LNCAP (cell line): ENCODE results near the gene MYBPHL.

Experiments
- TF ChIP-seq, protein P1 (sequence below): fragments of 450-650 bp; IDR thresholded peaks from 2 replicates; pipeline ENCODE4 v1.5.1; 2017; ENCODE audit warnings: mild to moderate bottlenecking

The MYBPHL gene

DNA sequence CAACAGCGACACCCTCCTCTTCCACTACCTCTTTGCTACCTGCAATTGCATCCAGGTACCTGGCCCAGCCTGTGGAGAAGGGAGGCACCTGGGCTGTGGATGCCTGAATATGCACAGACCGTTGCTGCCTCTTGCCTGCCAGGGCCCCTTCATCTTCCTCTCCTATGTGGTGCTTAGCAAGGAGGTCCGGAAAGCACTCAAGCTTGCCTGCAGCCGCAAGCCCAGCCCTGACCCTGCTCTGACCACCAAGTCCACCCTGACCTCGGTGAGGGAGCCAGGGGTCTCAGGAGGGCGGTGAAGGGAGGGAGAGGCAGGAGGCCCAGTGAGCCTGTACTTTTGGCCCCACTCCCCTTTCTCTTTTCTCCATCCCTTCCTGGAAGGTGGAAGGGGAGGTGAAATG lies 35.4 kb downstream of the MYBPHL start:
- TF ChIP-seq, protein P1, sequence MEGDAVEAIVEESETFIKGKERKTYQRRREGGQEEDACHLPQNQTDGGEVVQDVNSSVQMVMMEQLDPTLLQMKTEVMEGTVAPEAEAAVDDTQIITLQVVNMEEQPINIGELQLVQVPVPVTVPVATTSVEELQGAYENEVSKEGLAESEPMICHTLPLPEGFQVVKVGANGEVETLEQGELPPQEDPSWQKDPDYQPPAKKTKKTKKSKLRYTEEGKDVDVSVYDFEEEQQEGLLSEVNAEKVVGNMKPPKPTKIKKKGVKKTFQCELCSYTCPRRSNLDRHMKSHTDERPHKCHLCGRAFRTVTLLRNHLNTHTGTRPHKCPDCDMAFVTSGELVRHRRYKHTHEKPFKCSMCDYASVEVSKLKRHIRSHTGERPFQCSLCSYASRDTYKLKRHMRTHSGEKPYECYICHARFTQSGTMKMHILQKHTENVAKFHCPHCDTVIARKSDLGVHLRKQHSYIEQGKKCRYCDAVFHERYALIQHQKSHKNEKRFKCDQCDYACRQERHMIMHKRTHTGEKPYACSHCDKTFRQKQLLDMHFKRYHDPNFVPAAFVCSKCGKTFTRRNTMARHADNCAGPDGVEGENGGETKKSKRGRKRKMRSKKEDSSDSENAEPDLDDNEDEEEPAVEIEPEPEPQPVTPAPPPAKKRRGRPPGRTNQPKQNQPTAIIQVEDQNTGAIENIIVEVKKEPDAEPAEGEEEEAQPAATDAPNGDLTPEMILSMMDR, result no peak

DNA sequence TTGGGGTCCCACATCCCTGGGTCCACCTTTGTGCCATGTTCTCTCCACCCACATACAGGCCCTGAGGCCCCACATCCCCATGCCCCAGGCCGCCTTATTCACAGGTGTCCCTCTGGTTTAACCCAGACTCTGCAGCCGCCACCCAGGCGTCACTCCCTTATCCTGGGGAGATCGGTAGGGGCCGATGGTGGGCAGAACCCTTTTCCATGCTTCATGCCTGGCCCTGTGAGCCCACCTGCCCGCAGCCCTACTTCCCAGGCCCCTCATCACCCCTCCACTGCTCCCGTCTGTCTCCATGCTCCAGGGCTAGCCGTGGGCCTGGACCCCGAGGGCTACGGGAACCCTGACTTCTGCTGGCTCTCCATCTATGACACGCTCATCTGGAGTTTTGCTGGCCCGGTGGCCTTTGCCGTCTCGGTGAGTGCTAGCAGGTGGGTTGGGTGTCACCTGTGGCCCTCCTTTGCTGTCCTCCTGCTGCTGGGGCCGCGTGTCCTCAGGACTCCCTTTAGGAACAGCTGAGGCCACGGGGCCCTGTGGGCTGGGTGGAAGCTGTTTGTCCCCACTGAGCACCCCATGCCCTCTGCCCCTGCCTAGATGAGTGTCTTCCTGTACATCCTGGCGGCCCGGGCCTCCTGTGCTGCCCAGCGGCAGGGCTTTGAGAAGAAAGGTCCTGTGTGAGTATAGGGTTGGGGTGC lies 36.0 kb downstream of the MYBPHL start:
- TF ChIP-seq, protein P1, result no peak

DNA sequence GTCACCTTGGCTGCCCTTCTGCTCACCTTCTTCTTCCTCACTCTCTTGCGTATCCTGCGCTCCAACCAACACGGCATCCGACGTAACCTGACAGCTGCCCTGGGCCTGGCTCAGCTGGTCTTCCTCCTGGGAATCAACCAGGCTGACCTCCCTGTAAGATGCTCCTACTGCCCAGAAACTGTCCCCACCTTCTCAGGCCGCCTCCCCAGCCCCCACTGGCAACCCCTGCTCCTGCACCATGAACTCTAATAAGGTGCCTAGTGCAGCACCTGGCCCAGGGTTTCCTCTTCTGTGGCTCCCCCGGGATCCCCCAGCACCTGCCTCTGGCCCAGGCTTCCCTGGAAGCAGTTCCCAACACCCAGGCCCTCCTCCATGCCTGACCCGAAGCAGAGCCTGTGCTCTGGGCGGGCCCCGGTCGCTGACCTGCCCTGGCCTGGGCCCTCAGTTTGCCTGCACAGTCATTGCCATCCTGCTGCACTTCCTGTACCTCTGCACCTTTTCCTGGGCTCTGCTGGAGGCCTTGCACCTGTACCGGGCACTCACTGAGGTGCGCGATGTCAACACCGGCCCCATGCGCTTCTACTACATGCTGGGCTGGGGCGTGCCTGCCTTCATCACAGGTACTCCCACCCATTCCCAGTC lies 36.7 kb downstream of the MYBPHL start:
- TF ChIP-seq, protein P1, result no peak

DNA sequence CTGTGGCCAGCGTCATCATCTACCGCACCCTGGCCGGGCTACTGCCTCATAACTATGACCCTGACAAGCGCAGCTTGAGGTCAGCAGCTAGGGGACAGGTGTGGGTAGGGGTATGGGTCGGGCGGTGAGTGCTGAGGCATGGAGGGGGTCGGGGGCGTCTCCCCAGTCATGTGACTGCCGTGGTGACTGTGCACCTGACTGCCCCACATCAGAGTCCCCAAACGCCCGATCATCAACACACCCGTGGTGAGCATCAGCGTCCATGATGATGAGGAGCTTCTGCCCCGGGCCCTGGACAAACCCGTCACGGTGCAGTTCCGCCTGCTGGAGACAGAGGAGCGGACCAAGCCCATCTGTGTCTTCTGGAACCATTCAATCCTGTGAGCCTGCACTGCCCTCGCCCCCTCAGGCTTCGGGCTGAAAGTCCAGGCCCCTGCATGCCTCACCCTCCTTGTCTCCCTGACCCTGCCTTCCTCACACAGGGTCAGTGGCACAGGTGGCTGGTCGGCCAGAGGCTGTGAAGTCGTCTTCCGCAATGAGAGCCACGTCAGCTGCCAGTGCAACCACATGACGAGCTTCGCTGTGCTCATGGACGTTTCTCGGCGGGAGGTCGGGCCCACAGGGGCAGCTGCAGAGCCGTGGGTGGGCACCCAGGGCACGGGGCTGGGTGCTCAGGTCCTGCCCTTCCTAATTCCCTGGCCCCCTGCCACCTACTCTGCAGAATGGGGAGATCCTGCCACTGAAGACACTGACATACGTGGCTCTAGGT lies 37.4 kb downstream of the MYBPHL start:
- TF ChIP-seq, protein P1, result no peak

DNA sequence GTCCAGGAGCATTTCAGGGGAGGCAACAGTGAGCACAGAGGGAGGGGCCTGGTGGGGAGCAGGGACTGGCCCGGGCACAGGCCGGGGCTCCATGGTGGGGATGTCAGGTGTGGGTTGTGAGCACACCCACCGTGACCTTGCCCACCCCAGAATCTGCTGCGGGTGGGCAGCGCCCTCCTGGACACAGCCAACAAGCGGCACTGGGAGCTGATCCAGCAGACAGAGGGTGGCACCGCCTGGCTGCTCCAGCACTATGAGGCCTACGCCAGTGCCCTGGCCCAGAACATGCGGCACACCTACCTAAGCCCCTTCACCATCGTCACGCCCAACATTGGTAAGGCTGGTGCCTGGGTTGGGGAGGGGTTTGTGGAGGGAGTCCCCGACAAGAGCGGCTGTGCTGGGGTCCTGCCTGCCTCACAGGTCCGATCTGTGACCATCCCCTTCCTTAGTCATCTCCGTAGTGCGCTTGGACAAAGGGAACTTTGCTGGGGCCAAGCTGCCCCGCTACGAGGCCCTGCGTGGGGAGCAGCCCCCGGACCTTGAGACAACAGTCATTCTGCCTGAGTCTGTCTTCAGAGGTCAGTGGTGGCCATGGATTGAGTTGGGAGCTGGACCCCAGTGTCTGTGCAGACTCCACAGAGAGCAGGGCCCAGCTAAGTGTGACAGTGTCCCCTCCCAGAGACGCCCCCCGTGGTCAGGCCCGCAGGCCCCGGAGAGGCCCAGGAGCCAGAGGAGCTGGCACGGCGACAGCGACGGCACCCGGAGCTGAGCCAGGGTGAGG lies 38.2 kb downstream of the MYBPHL start:
- TF ChIP-seq, protein P1, result no peak

DNA sequence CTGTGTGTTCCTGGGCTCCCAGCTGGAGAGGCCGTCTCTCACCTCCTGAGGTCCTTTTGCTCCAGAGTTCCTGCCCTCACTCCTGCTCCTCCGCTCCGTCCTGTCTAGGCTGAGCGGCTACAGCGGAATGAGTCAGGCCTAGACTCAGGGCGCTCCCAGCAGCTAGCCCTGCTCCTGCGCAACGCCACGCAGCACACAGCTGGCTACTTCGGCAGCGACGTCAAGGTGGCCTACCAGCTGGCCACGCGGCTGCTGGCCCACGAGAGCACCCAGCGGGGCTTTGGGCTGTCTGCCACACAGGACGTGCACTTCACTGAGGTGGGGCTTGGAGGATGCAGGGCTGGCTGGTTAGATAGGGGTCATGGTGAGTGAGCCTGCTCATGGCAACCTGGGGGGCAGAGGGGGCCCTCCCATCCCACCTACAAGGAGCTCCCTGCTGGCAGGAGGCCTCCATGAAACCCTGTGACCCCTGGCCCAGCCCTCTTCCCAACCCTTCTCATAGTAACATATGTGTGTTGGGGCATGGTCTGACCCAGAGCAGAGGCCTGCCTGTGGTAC lies 39.0 kb downstream of the MYBPHL start:
- TF ChIP-seq, protein P1, result no peak

DNA sequence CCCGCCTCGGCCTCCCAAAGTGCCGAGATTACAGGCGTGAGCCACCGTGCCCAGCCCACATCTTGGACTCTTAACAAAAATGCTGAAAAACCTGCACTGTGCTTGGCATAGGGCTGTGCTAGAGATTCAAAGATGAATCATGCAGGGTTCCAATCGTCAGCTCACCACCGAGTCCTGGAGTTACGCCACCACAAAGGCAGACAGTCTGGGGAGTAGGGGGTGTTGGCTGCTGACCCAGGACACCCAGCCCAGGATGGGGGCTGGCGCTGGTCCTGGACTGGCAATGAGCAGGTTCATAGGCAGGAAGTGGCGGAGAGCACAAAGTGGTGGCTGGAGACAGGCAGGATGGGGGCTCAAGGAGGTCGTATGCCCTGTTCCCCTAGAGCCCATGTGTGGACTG lies 39.8 kb downstream of the MYBPHL start:
- TF ChIP-seq, protein P1, result no peak
